Measurements from ENCODE around the gene MTG2.
A peak's percentile ranks its signal among the peaks of the same experiment; 100 is the strongest.

Gene MTG2

DNA sequence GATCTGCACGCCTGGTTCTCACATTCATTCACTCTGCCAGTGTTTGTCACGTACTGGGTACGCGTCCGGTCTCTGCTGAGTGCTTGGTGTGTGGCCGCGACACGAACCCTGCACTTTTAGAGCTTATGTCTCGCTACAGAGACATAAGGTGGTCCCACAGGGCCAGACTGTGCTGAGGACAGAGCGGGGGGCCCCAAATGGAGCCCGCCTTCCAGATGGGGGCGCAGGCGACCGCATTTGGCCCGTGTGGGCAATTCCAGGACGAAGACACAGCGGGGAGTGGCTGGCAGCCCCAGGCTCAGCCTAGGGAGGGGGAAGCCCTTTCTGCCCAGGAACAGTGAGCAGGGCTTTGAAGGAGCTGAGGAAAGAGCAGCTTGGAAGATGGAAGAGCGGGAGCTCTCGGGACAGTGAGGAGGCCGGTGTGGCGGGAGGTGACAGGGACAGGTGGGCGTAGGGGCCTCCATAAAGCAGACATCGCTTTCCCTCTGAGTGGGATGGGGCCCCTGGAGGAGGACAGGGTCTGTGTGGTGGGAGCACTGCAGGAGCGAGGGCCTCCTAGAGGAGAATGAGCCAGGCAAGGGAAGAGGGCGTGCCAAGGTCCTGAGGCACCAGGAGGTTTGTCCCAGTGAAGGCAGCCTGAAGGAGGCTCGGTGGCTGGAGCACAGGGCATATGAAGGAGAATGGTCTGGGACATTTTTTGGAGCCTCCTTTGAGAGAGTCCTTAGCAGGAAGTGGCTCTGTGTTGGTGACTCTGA, 7.8 kb upstream of the MTG2 start:
- no peak for TF ChIP-seq CTCF (conservative IDR thresholded peaks at IDR 0.05; ENCODE audit: low read depth, low read length)
- no peak overlapping the region for H3K4me3 ChIP-seq (ENCODE audit: low read length)
- no peak for DNase-seq (ENCODE audit: low read depth)

GRCh38 chr20:62175711-62176110, 7.1 kb upstream of the MTG2 start:
- no peak for DNase-seq (ENCODE audit: low read depth)
- no peak overlapping the region for H3K4me3 ChIP-seq (ENCODE audit: low read length)
- no peak for TF ChIP-seq CTCF (conservative IDR thresholded peaks at IDR 0.05; ENCODE audit: low read depth, low read length)

GRCh38 chr20:62176866-62177265, 6.0 kb upstream of the MTG2 start:
- no peak overlapping the region for H3K4me3 ChIP-seq (ENCODE audit: low read length)
- DNase-seq (ENCODE audit: low read depth) = no peak
- no peak for TF ChIP-seq CTCF (conservative IDR thresholded peaks at IDR 0.05; ENCODE audit: low read depth, low read length)

DNA sequence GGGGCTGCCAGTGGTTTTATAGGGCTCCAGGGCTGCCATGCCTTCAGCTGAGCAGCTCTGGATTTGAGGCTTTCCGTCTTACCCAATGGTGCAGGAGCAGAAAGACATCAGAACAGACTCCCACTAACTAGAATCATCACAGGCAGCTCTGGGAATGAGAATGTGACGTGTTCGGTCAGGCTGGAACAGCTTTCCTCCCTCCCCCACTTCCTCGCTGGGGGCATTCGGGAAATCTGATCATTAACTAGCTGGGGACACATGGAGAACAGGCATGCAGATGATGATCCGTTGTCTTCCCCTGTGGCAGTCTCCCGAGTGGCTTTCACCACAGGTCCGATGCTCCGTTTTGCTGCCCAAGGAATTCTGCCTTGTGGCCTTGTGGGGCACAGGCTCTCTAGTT, 5.5 kb upstream of the MTG2 start:
- no peak for DNase-seq (ENCODE audit: low read depth)
- no peak overlapping the region for H3K4me3 ChIP-seq (ENCODE audit: low read length)
- no peak for TF ChIP-seq CTCF (conservative IDR thresholded peaks at IDR 0.05; ENCODE audit: low read depth, low read length)

- no peak for TF ChIP-seq CTCF (conservative IDR thresholded peaks at IDR 0.05; ENCODE audit: low read depth, low read length)
- H3K4me3 ChIP-seq (ENCODE audit: low read length) = no peak overlapping the region
- no peak for DNase-seq (ENCODE audit: low read depth)
Observed at GRCh38 chr20:62178316-62179161, 4.3 kb upstream of the MTG2 start.

GRCh38 chr20:62179162-62179504, 3.7 kb upstream of the MTG2 start:
- no peak for TF ChIP-seq CTCF (conservative IDR thresholded peaks at IDR 0.05; ENCODE audit: low read depth, low read length)
- no peak for DNase-seq (ENCODE audit: low read depth)
- H3K4me3 ChIP-seq (ENCODE audit: low read length) = no peak overlapping the region

DNA sequence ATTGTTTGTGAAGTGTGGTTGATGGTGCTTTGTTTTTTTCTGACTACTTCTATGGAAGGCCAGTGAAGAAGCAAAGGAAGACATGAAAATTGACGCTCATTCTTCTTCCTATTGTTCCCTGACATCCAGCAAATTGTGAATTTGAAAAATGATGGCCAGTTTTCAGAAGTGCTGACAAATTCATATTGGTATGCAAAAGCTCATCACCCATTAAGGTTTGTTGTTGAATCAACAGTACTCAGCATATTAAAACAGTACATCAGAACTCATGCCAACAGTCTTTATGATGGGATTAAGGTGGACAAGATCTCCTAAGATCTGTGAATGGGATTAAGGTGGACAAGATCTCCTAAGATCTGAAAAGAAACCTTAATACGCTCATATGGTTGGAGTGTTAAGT, 1.0 kb upstream of the MTG2 start:
- TF ChIP-seq CTCF (conservative IDR thresholded peaks at IDR 0.05; ENCODE audit: low read depth, low read length) = no peak
- DNase-seq (ENCODE audit: low read depth) = no peak
- H3K4me3 ChIP-seq (ENCODE audit: low read length) = peak overlapping the region; percentile 96

All from retinal pigment epithelial cell (primary cell).